Urinary bladder (tissue), 4 donors: ENCODE data around the gene SGMS2. TPM values are rescaled to one million over a fixed set of nuclear protein-coding genes. Genes with fewer than 3 reads are reported as not detected.

Experiments used
- DNase-seq: peaks from one replicate; pipeline ENCODE4 v3.0.0-alpha.2; 2015; ENCODE audit errors: extremely low spot score
- H3K27ac ChIP-seq: one replicate; pipeline ENCODE4 v1.5.1; 2013; ENCODE audit warnings: low read depth, mild to moderate bottlenecking, moderate library complexity
- H3K36me3 ChIP-seq: one replicate; pipeline ENCODE4 v1.6.1; 2013; ENCODE audit warnings: mild to moderate bottlenecking, moderate library complexity; ENCODE audit not compliant: insufficient read depth
- H3K4me1 ChIP-seq: one replicate; pipeline ENCODE4 v1.6.1; 2013; ENCODE audit warnings: mild to moderate bottlenecking, moderate library complexity; ENCODE audit not compliant: insufficient read depth
- H3K4me3 ChIP-seq: one replicate; pipeline ENCODE4 v1.5.1; 2013; ENCODE audit warnings: low read depth, low read length
- WGBS: extraction: QIAGEN DNeasy Blood & Tissue Kit; methylation state at CpG from one replicate; pipeline ENCODE4 v1.1.7; 2013; 5-methylcytosine and 5-hydroxymethylcytosine counted together
- polyA plus RNA-seq: library from polyadenylated mRNA; stranded (reverse); fragments of 200-250 nt; gene quantifications from one replicate; pipeline ENCODE4 v1.2.3, GENCODE V29; 2013
- total RNA-seq: library from RNA; depleted of rRNA; stranded (reverse); fragments of >200 nt; gene quantifications from one replicate; pipeline ENCODE4 v1.2.3, GENCODE V29; 2014
- donor health status: healthy with polysubstance abuse.
- donor health status: healthy.

SGMS2 gene
- total and polyA plus RNA-seq, 2 donors, result 13.3 to 36.6 TPM

GRCh38 chr4:107837776-107838618 is 13.3 kb downstream of the SGMS2 start:
- 91% methylated on average over 3 of the region's 3 CpGs for WGBS
- Histone ChIP-seq H3K4me3 (no peak overlapping the region), H3K36me3 (no peaks in the 10 kb centered on the region), H3K4me1 (no peaks in the 10 kb centered on the region), H3K27ac (no peak overlapping the region)
- no peak for DNase-seq

GRCh38 chr4:107838861-107839565 is 14.3 kb downstream of the SGMS2 start:
- H3K27ac ChIP-seq, result no peak overlapping the region
- no peak overlapping the region for H3K4me3 ChIP-seq
- H3K4me1 ChIP-seq, result no peaks in the 10 kb centered on the region
- no peak for DNase-seq
- 64% methylated on average over 1 of the region's 1 CpG for WGBS
- H3K36me3 ChIP-seq, result no peaks in the 10 kb centered on the region

- Histone ChIP-seq H3K36me3 (no peaks in the 10 kb centered on the region), H3K4me3 (no peak overlapping the region), H3K4me1 (no peaks in the 10 kb centered on the region), H3K27ac (no peak overlapping the region)
- WGBS, result 31% methylated on average over 1 of the region's 1 CpG
- DNase-seq, result no peak
These were observed 18.7 kb downstream of the SGMS2 start for GRCh38 chr4:107843391-107843790.

- no peaks in the 10 kb centered on the region for H3K4me1 ChIP-seq
- H3K36me3 ChIP-seq, result no peaks in the 10 kb centered on the region
- no peak overlapping the region for H3K27ac ChIP-seq
- WGBS, result 95% methylated on average over 3 of the region's 3 CpGs
- no peak overlapping the region for H3K4me3 ChIP-seq
- no peak for DNase-seq
These were observed 20.9 kb downstream of the SGMS2 start for GRCh38 chr4:107845681-107846080.

GRCh38 chr4:107850438-107850837 is 25.7 kb downstream of the SGMS2 start:
- no peaks in the 10 kb centered on the region for H3K4me1 ChIP-seq
- no peak for DNase-seq
- H3K36me3 ChIP-seq, result no peaks in the 10 kb centered on the region
- H3K27ac ChIP-seq, result no peak overlapping the region
- 92% methylated on average over 2 of the region's 2 CpGs for WGBS
- H3K4me3 ChIP-seq, result no peak overlapping the region

GRCh38 chr4:107853444-107854355 is 29.0 kb downstream of the SGMS2 start:
- DNase-seq, result no peak
- WGBS, result 55% methylated on average over 9 of the region's 9 CpGs
- Histone ChIP-seq H3K36me3 (no peaks in the 10 kb centered on the region), H3K4me1 (no peaks in the 10 kb centered on the region), H3K4me3 (no peak overlapping the region), H3K27ac (no peak overlapping the region)

- Histone ChIP-seq H3K4me3 (no peak overlapping the region), H3K4me1 (no peaks in the 10 kb centered on the region), H3K36me3 (no peaks in the 10 kb centered on the region), H3K27ac (no peak overlapping the region)
- 82% methylated on average over 3 of the region's 3 CpGs for WGBS
- DNase-seq, result no peak
These were observed 29.8 kb downstream of the SGMS2 start for GRCh38 chr4:107854356-107855022.

- H3K4me3 ChIP-seq, result no peak overlapping the region
- H3K36me3 ChIP-seq, result no peaks in the 10 kb centered on the region
- H3K4me1 ChIP-seq, result no peaks in the 10 kb centered on the region
- 82% methylated on average over 3 of the region's 3 CpGs for WGBS
- no peak for DNase-seq
- no peak overlapping the region for H3K27ac ChIP-seq
These were observed 31.0 kb downstream of the SGMS2 start for GRCh38 chr4:107855723-107856122.

- no peak overlapping the region for H3K27ac ChIP-seq
- peaks cover 1% of the 10 kb centered on the region for H3K36me3 ChIP-seq
- no peaks in the 10 kb centered on the region for H3K4me1 ChIP-seq
- 74% methylated on average over 1 of the region's 1 CpG for WGBS
- no peak for DNase-seq
- H3K4me3 ChIP-seq, result no peak overlapping the region
These were observed 32.2 kb downstream of the SGMS2 start for GRCh38 chr4:107856901-107857300.

- 91% methylated on average over 4 of the region's 4 CpGs for WGBS
- Histone ChIP-seq H3K4me3 (no peak overlapping the region), H3K4me1 (no peaks in the 10 kb centered on the region), H3K36me3 (peaks cover 2% of the 10 kb centered on the region), H3K27ac (no peak overlapping the region)
- DNase-seq, result no peak
These were observed 33.0 kb downstream of the SGMS2 start for GRCh38 chr4:107857741-107858140.

- H3K27ac ChIP-seq, result no peak overlapping the region
- no peak overlapping the region for H3K4me3 ChIP-seq
- no peaks in the 10 kb centered on the region for H3K4me1 ChIP-seq
- WGBS, result 64% methylated on average over 3 of the region's 3 CpGs
- H3K36me3 ChIP-seq, result peaks cover 2% of the 10 kb centered on the region
- no peak for DNase-seq
These were observed 33.5 kb downstream of the SGMS2 start for GRCh38 chr4:107858158-107858742.

- no peak overlapping the region for H3K27ac ChIP-seq
- H3K4me1 ChIP-seq, result no peaks in the 10 kb centered on the region
- WGBS, result 63% methylated on average over 5 of the region's 5 CpGs
- no peak overlapping the region for H3K4me3 ChIP-seq
- peaks cover 2% of the 10 kb centered on the region for H3K36me3 ChIP-seq
- no peak for DNase-seq
These were observed 37.9 kb downstream of the SGMS2 start for GRCh38 chr4:107862658-107863057.

- DNase-seq, result no peak
- H3K4me3 ChIP-seq, result no peak overlapping the region
- peaks cover 2% of the 10 kb centered on the region for H3K36me3 ChIP-seq
- no peak overlapping the region for H3K27ac ChIP-seq
- H3K4me1 ChIP-seq, result no peaks in the 10 kb centered on the region
- 95% methylated on average over 2 of the region's 2 CpGs for WGBS
These were observed 38.7 kb downstream of the SGMS2 start for GRCh38 chr4:107863416-107863815.
